ENCODE measurements around the gene PCSK1.
"Not testable (repeated sequence)": the region's sequence is repeated elsewhere in the genome, so short reads cannot be mapped to it uniquely, and the experiment has no call there.

Gene PCSK1

DNA sequence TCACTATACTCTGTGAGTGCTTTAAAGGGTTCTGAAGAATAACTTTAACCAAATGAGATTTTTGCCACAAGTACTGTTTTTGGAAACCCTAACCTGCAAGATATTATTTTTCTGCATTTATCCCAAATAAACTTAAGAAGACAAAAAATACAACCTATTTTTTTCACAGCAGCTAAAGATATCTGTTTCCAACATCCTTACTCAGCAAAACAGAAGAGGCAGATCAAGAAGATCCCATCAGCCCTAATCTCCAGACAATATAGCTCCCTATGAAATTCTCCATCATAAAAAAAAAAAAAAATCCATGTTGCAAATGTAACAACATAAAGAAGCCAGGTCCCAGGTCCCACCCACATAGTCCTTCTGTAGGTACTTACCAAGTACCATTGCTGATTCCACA is 7.6 kb downstream of the PCSK1 start:
- no peak for DNase-seq

DNA sequence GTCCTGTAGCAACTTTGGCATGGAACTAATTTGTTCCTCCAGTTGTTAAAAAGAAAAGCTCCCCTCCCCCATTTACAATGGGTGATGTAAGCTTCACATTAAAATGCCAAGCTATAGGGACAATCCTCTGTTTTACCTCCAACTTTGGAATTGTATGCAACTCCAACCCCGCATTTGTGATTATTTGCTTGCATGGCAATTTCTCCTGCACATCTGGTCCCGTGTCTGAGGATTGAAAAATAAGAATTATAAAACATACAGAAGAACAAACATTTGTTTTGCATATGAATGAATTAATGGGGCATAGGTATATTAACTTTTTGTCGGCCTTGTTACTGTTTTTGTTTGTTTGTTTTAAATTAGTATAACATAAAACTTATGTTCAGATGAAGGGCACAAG is 17.2 kb downstream of the PCSK1 start:
- no peak for DNase-seq

DNA sequence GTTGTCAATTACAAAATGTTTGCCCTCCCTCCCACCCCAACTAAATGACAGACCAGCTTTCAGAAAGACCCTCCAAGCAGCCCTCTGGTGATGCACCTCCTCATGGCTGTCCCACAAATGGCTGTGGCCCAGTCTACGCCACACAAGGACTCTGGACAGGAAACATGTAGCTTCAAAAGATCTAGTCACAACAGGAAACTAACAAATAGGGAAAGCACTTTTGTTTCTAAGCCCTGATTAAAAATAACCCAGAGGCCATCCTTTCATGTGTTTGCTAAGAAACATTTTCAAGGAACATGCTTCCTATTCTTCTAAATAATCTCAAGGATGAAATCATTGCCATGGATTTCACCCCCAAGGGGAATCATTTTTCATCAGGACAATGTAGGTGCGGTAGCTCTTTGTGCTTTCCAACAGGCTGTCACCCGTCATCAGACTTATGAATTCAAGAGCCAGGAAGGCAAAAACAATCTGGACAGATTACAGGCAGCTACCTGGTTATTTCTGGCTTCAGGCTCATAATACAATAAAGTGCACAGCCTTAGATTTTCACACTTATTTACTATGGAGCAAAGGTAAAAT is 20.1 kb downstream of the PCSK1 start:
- no peak for DNase-seq

DNA sequence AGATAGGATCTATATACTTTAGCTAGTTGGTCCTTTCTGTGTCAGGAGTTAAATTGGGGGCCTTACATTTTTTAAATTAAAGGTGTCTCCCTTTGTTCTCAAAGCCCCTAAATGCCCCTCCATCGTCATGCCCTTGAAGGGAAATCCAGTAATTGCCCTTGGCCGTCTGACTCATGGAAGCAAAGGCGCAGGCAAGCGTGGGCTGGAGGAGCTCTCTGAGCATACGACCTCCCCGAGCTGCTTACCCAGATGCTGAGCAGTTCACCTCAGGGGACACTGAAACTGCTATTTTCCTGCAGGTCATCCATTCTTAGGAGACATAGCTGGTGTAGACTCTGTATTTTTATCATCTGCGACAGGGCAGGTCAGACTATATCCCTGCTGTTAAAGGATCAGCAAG is 23.0 kb downstream of the PCSK1 start:
- DNase-seq: no peak

DNA sequence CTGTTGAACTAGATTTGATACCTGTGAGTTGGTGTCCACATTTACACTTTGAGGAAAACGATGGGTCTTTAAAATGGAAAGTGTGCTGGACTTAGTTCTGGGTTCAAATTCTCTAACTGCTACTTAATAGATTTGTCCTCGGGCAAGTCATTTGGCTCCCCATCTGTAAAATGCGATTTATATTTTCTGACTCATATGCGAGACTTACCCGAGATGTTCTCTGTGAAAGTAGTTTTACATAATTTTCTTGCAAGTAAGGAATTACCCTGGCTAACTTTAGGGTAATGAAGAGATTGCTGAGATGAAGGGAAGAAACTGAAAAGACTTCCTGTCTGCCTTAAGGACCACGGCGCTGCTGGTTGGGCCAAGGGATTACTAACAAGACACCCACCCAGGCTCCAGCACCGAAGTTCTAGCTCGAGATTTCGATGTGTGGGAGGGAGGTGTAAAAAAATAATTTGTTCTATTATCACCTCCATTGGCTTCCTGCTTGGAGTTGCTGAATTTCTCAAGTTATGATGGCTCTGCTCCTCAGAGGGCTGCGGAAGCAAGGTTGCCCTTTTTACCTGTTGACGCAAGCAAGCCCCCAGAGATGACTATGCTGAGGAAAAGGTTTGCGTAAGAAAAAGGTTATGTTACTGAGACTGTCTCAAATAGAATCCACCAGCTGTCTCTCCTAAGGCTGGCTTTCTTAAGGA is 24.1 kb downstream of the PCSK1 start:
- no peak for DNase-seq

DNA sequence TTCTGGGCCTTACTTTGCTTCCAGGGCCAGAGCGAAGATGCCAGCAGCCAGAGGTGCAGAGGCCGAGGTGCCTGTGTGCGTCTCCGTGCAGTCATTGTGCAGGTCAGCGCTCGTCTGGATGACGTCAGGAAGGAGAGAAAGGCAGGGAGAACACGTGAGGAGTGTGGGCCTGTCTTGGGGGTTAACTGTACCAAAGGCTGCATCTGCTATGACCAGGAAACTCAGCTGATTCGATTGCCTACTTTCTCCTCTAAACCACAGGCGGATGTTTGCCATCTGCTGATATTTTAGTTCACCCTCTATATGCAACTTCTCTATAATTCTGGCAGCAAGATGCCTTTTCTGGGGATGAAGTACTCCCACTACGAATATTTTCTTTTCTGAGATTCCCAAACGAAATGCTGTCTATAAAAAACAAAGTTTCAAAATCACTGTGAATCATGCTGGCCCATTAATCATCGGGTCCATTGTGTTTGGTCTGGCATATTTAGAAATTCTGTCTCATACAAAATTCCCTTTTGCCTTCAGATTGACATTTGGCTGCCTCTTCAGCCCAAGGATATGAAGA is 24.8 kb downstream of the PCSK1 start:
- DNase-seq: no peak

DNA sequence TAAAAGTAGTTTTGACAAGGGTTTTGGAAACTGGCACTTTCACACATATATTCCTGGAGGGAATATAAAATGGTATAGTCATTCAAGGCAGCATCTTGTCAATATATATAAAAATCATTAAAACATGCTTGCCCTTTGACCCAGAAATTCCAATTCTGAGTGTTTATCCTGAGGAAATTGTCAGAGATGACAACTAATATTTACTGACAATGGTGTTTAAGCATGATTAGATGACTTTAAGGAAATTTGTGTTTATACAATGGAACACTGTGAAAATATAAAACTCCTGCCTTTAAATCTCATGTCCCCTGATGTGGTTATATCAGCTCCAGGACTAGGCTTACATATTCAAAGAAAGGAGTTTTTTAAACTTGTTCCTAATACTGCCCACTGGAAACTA is 25.6 kb downstream of the PCSK1 start:
- DNase-seq: no peak

DNA sequence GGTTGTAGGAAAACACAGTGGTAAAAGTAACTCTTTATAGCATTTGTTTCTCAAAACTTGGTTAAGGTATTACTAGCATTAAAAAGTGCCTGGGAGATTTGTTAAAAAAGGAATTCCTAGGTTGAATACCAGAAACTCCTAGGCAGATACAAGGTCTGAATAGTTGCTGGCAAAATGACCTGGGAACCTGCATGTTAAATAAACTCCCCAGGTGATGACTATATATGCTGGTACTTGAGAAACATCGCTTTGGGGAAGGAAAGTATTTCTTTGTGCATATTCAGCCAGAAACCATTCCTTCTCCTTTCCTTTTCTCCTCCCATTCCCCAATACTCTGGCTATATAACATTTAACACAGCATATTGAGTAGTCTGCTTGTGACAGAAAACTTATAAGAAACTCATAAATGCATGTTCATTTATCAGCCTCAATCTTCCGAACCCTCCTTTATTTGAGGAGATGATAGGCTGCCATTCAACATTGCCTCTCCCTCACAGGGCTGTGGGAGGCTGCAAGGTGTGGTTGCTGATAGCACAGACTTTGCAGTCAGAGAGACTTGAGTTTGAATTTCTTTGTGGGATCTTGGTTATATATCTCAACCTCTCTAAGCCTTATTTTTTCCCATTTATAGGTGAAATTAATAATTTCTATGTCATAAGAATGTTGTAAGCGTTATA is 28.7 kb downstream of the PCSK1 start:
- no peak for DNase-seq

DNA sequence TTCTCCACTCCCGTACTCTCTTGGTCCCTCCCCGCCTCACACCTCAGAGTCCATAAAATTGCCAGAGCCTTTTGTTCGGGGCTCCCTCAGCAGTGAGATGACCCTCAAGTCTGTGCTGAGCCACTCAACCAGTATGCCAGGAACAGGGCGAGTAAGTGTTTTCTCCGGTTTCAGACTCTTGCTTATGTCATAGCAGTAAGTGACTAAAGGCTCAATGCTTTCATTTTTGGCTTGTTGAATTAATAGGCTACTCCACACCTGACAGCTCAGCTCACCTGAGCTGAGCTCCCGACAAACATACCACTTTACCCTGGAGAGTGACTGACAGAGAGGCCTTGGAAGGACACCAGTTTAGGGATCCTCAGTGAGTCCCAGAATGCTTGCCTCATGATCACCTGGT is 30.5 kb downstream of the PCSK1 start:
- DNase-seq: no peak

DNA sequence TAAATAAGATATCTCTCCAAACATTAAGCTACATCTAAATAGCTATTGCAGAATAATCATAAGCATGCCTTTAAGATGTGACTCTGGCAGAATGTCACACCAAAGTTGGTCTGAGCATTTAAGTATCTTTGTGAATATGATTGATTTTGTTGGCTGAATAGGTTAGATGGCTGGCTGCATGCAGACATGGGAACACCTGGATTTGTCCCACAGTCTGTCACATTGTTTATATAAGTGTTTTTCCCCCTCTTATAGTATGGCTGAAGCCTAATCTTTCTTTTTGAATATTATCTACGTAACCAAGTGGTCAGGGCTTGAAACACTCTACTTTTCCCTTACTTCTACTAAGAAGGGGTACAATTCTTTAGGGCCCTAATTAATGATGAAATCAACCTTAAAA is 36.2 kb downstream of the PCSK1 start:
- DNase-seq: no peak

DNA sequence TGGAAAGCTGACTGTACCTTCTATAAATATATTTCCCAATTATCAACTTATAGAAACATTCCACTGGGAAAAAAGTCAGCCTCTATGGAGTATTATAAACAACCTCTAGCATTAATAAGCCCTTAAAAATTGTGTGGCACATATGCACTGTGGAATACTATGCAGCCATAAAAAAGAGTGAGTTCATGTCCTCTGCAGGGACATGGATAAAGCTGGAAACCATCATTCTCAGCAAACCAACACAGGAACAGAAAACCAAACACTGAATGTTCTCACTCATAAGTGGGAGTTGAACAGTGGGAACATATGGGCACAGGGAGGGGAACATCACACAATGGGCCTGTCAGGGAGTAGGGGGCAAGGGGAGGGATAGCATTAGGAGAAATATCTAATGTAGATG is 37.8 kb downstream of the PCSK1 start:
- DNase-seq: not testable (repeated sequence)

DNA sequence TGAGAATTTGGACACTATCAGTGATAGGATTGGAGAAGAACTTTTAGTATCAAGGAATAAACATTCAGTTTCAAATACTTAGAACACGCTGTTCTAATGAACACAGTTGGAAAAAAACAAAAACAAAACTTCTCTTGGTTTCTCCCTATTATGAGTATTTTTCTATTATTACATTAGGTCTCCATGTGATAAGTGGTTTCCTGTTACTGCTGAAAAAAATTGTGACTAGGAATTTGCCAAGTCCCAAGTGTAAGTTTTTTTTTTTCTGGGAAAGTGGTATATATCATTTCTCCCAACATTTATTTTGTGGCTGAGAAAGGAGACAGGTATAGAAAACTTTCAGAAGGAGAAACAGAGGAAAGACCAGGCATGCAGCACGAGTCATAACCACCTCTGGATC is 41.1 kb downstream of the PCSK1 start:
- no peak for DNase-seq

DNA sequence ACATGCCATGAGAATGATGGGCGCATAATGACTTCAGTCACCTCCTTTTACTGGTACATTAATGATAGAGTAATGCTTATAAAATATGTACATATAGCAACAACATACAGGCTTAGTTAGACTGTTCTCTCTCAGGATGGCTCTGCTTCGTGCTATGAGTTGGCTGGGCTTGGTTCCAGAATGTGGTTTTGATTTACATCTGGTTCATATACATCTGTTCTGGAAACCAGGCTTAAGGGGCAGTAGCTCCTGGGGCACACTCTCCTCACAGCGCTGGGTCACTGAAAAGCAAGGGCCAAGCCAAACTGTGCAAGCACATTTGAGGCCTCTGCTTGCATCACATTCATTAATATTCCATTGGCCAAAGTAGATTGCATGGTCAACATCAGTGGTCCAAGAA is 44.9 kb downstream of the PCSK1 start:
- no peak for DNase-seq

DNA sequence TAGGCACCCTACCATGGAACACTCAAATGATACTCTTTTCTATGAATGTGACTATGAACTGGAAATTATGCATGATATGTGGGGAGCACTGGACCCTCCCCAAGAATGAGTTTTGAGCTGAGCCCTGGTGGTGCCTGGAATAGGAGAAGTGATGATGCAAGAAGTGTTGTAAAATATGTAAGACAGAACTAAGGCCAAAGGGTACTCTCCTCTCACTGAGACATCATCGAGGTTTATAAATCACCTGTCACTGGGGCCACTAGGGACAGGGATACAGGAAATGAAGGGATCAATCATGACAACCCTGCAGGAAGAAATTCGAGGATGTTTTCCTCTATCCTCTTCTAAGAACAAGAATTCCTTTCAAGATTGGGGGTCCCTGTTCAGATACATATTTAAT is 45.4 kb downstream of the PCSK1 start:
- DNase-seq: no peak

DNA sequence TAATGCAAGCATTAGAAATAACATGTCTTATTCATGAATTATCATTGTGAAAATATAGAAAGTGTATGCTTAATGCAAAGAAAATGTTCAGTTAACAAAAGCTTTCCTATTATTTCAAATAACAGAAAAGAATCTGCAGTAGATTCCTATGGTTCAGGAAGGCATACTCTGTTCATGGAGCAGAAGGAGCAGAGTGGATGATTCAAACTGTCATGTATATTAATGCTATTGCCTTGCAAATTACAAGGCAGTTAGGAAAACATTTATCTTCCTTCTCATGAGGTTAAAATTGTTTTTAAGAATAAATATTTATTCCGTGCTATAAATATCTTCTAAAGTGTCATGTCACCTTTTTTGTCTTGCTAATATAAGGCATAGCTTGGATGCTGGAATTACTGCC is 47.5 kb downstream of the PCSK1 start:
- DNase-seq: no peak

DNA sequence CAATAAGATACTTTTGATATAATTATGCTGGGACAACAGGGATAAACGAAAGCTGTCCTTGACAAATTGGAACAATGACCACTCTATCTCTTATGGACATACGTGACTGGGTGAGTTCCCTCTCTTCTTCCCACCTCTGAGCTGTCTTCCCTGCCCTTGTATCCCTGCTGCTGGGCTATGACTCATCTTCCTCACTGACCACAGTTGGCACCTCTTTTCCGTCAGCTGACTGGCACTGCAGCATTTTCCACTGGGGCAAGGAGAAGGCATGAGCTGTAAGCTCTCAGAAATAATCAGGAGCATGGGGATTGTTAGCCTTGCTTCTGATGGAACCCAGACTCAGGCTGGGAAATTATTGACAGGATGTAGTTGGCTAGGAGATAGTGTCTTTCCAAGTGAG is 48.7 kb downstream of the PCSK1 start:
- no peak for DNase-seq

DNA sequence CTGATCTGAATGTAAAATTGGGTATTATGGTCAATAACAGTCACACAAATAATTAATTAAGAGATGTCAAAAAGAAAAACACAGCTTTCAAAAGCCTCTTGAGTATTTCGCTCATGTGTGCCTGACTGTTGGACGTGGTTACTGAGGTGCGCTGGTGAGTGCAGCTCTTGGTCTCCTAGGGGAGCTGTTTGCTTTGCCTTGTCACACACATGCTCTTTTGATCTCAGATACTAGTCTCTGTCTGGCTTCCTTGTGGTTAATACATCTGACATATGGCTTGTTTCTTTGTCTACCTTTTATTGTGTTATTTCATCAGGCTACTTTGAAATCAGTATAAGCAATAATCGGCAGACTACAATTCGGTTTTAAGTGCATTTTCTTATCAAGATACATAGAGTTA is 51.5 kb downstream of the PCSK1 start:
- DNase-seq: no peak

DNA sequence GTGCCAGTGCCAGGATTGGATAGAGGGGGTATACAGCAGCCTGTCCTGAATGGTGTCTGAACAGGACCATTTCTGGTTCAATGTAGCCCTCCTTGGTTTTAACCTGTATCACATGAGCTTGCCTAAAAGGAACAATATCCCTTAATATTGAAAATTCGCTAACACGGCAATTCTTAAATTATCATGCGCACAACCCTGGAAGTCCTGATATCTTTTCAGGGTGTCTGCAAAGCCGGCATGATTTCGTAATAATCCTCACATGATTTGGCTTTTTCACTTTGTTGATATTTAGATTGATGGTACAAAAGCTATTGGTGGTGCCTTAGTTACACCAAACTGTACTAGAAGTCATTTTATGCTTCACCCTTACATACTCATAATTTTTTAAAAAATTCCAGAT is 53.2 kb downstream of the PCSK1 start:
- no peak for DNase-seq

DNA sequence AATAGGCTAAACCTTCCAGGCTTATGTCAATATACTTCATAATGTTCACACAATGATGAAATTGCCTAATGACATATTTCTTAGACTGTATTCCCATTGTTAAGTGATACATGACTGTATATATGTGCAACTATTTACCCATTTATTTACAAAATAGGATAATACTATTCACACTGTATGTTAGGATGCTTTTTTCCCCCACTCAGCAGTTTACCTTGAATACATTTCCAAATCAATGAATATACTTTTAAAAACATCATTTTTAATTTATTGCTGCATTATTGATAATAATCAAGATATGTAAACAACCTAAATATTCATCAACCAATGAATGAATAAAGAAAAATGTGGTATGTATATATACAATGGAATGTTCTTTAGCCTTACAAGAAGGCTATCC is 55.5 kb downstream of the PCSK1 start:
- DNase-seq: no peak

DNA sequence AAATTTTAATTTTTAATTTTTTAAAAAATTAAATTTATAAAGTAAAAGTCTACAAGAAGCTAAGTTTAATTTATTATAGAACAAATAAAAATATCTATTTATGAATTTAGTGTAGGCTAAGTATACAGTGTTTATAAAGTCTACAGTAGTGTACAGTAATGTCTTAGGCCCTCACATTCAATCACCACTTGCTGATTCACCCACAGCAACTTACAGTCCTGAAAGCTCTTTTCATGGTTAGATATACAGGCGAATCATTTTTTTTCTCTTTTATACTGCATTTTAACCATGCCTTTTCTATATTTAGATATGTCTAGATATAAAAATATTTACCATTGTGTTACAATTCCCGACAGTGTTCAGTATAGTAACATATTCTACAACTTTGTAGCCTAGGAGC is 55.9 kb downstream of the PCSK1 start:
- no peak for DNase-seq

DNA sequence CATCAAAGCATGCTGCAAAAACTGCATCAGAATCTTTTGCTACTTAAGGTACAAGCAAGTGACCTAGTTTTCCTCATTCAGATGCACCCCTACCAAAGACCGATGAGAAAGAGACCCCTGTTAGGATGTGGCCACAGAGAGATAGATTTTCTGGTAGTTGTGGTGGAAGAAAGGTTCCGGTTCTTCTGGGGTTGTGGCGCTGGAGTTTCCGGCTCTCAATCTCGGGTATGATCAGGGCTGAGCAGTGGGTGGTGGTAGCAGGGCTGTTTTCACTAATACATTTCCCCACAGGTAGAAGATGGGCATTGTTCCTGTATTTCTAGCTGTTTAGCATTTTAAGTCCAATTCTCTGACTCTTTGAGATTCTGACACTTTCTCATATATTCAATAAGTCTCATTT is 58.4 kb downstream of the PCSK1 start:
- DNase-seq: no peak

DNA sequence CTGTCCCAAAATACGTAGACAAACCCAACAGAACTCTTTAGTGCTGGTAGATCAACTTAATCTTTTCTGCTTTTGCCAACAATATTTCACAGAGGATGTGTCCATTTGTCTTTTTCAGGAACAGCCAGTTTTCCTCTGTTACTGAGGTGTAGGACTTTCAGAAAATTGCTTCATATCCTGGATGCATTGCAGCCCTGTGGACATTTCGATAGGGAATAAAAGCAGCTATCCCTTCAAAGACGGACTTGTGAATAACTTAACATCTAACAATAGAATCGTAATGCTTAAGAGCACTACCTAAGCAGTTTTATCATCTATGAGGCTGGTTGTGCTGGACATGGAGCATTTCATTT is 59.7 kb downstream of the PCSK1 start:
- DNase-seq: no peak

DNA sequence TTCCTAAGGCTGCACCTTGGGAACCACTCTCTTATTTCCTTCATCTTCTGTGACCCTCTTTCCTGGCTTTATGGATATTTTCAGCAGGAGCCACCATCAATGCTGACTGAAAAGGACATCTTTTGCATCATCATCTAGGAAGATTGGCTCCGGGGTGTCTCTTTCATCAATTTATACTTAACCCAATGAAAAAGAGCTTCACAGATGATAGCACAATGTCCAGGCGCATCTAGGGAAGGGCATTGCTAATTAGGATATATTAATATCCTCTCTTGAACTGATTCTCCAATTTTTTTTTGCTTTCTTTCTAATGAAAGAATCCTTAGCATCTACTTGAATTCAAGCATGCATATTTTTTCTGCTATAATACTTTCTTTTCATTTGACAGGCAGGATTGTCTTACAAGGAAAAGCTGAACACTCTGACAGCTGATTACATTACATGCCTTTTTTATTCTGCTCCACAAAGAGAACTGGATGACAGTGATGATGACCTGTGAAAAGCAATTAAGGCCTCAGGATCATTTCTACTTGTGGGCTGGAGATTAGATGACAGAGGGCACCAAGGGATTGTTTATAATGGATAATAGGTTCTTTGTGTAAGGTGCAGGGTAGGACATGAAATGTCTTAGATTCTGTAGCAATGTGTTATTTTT is 60.2 kb downstream of the PCSK1 start:
- no peak for DNase-seq

DNA sequence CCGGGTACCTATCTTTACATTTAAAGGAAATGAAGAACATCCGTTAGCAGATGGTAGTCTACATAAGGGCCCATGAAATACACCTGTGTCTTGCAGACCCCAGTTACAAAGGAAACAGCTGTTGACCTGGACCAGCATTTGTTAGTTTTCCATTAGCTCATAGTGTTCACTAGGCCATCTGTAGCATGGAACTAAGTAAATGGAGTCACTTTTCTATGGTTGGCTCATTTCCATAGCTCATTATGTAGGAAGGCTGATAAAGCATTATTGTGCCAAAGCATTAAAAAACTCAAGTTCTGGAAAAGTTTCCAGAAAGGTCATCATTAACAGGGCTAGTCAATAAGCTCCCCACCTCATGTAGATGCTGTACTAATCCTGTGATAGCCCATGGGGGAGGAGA is 62.1 kb downstream of the PCSK1 start:
- no peak for DNase-seq

All from MV-4-11 (cell line).